IMR-90 (cell line): ENCODE data around the gene SLC17A9. TPM values are rescaled to one million over a fixed set of nuclear protein-coding genes. Genes with fewer than 3 reads are reported as not detected.

Experiments
- ATAC-seq: fragments of 200-7000 bp; cut with Tn5 transposase; 2 replicates; pipeline ENCODE4 v1.9.1; 2020; ENCODE audit warnings: low read depth, mild to moderate bottlenecking, moderate library complexity
- BruUV-seq: library from RNA; stranded (reverse); fragments of 400-500 nt; replicated peaks from 2 replicates; lab custom pipeline; 2021; lab: Mats Ljungman, UMichigan
- CTCF ChIA-PET: fragments of 300-600 bp; formaldehyde crosslinking; extraction: SDS; loops from one replicate; lab custom pipeline; 2021; ENCODE audit warnings: antibody characterized with exemption; lab: Yijun Ruan, JAX
- POLR2A ChIA-PET: fragments of 300-600 bp; sonication (Branson Sonifier 250); formaldehyde crosslinking; loops from one replicate; lab custom pipeline; 2022; ENCODE audit warnings: antibody characterized with exemption; ENCODE audit not compliant: unreplicated experiment; lab: Charles Lee
- DNase-seq: peaks from one replicate; pipeline ENCODE4 v3.0.0; 2013
- H2AFZ ChIP-seq: replicated peaks from 2 replicates; pipeline ENCODE3; 2013; ENCODE audit warnings: low read length, mild to moderate bottlenecking; ENCODE audit not compliant: poor library complexity
- H2AK5ac ChIP-seq: 2 replicates; pipeline ENCODE4 v1.6.1; 2013; ENCODE audit warnings: low read depth, low read length, inconsistent platforms
- H2AK9ac ChIP-seq: replicated peaks from 2 replicates; pipeline ENCODE3; 2013; ENCODE audit warnings: mild to moderate bottlenecking, low read depth, low read length, moderate library complexity; ENCODE audit not compliant: poor library complexity
- H2BK120ac ChIP-seq: 2 replicates; pipeline ENCODE4 v1.6.1; 2013; ENCODE audit warnings: low read depth, low read length, inconsistent platforms
- H2BK15ac ChIP-seq: 3 replicates; pipeline ENCODE4 v1.6.1; 2013; ENCODE audit warnings: low read depth, low read length, inconsistent platforms
- H2BK20ac ChIP-seq: 2 replicates; pipeline ENCODE4 v1.6.1; 2013; ENCODE audit warnings: low read depth, mild to moderate bottlenecking, inconsistent platforms, low read length, moderate library complexity
- H2BK5ac ChIP-seq: 2 replicates; pipeline ENCODE4 v1.6.1; 2013; ENCODE audit warnings: mild to moderate bottlenecking, low read depth, low read length, inconsistent platforms; ENCODE audit not compliant: poor library complexity, severe bottlenecking
- H3K14ac ChIP-seq: replicated peaks from 2 replicates; pipeline ENCODE4 v1.6.1; 2013; ENCODE audit warnings: low read depth, low read length, inconsistent platforms
- H3K18ac ChIP-seq: 2 replicates; pipeline ENCODE4 v1.6.1; 2013; ENCODE audit warnings: low read depth, low read length, control low read depth
- H3K23ac ChIP-seq: 2 replicates; pipeline ENCODE4 v1.6.1; 2013; ENCODE audit warnings: low read depth, low read length, inconsistent platforms
- H3K27ac ChIP-seq: 2 replicates; pipeline ENCODE4 v1.5.1; 2013; ENCODE audit warnings: mild to moderate bottlenecking, control low read depth, low read length; ENCODE audit not compliant: insufficient read depth
- H3K27me3 ChIP-seq: 2 replicates; pipeline ENCODE4 v1.6.1; 2013; ENCODE audit warnings: low read length; ENCODE audit not compliant: control insufficient read depth, insufficient read depth
- H3K36me3 ChIP-seq: 2 replicates; pipeline ENCODE4 v1.6.1; 2013; ENCODE audit warnings: low read length, mixed read lengths; ENCODE audit not compliant: control insufficient read depth, insufficient read depth
- H3K4ac ChIP-seq: 2 replicates; pipeline ENCODE4 v1.6.1; 2013; ENCODE audit warnings: low read depth, low read length, inconsistent platforms
- H3K4me1 ChIP-seq: 2 replicates; pipeline ENCODE4 v1.6.1; 2013; ENCODE audit warnings: low read length, mixed read lengths; ENCODE audit not compliant: control insufficient read depth, insufficient read depth
- H3K4me2 ChIP-seq: 2 replicates; pipeline ENCODE4 v1.6.1; 2013; ENCODE audit warnings: low read depth, mild to moderate bottlenecking, control low read depth, low read length, moderate library complexity
- H3K4me3 ChIP-seq: 2 replicates; pipeline ENCODE4 v1.5.1; 2013; ENCODE audit warnings: low read depth, mild to moderate bottlenecking, control low read depth, low read length, moderate library complexity; ENCODE audit not compliant: insufficient read depth
- H3K56ac ChIP-seq: 2 replicates; pipeline ENCODE4 v1.6.1; 2013; ENCODE audit warnings: low read length, inconsistent platforms; ENCODE audit not compliant: insufficient read depth; ENCODE audit errors: extremely low read depth
- H3K79me1 ChIP-seq, 2 experiments: 2 replicates each; pipeline ENCODE4 v1.6.1; 2013; ENCODE audit warnings: low read length in 2 of 2, inconsistent platforms in 1 of 2, low read depth in 1 of 2
- H3K9ac ChIP-seq: 2 replicates; pipeline ENCODE4 v1.6.1; 2013; ENCODE audit warnings: low read depth, low read length, control low read depth
- H3K9me1 ChIP-seq: 2 replicates; pipeline ENCODE4 v1.6.1; 2013; ENCODE audit warnings: low read length, inconsistent platforms; ENCODE audit not compliant: insufficient read depth
- H3K9me3 ChIP-seq: 2 replicates; pipeline ENCODE4 v1.6.1; 2013; ENCODE audit warnings: low read length; ENCODE audit not compliant: control insufficient read depth, insufficient read depth
- H4K20me1 ChIP-seq: 2 replicates; pipeline ENCODE4 v1.6.1; 2013; ENCODE audit warnings: low read length, inconsistent platforms; ENCODE audit not compliant: insufficient read depth
- H4K5ac ChIP-seq: 2 replicates; pipeline ENCODE4 v1.6.1; 2013; ENCODE audit warnings: mild to moderate bottlenecking, low read depth, low read length, control low read depth
- H4K8ac ChIP-seq, 2 experiments: 2 replicates each; pipeline ENCODE4 v1.6.1; 2013; ENCODE audit warnings: low read depth in 2 of 2, low read length in 2 of 2, control low read depth in 1 of 2, inconsistent platforms in 1 of 2
- H4K91ac ChIP-seq: 2 replicates; pipeline ENCODE4 v1.6.1; 2013; ENCODE audit warnings: low read depth, low read length, inconsistent platforms; ENCODE audit not compliant: insufficient read depth
- MAZ ChIP-seq: IDR thresholded peaks from 2 replicates; pipeline ENCODE4 v1.6.1; 2012; ENCODE audit warnings: low read depth, mild to moderate bottlenecking, low read length, improper control_type of control experiment, moderate library complexity, borderline replicate concordance
- WGBS, 2 experiments: methylation state at CpG; one replicate each; pipeline versions ENCODE4 v1.1.5 to v1.1.7; 2013; ENCODE audit warnings: missing lambda C conversion rate in 2 of 2; ENCODE audit not compliant: insufficient read length in 1 of 2; ENCODE audit errors: extremely low coverage in 2 of 2; 5-methylcytosine and 5-hydroxymethylcytosine counted together
- dilution Hi-C: fragments of 300-500 bp; cut with HindIII; formaldehyde crosslinking; loops from one replicate; pipeline ENCODE4 v1.14.3; 2018; ENCODE audit warnings: low sequenced_read_pairs; ENCODE audit not compliant: unreplicated experiment
- in situ Hi-C: fragments of 300-500 bp; cut with MboI; formaldehyde crosslinking; loops from 3 replicates; pipeline ENCODE4 v1.14.3; 2019; ENCODE audit warnings: low sequenced_read_pairs, inconsistent platforms, mixed read lengths
- intact Hi-C: fragments of 100-400 bp; cut with micrococcal nuclease; formaldehyde crosslinking; loops from 2 replicates; pipeline ENCODE4 v1.10.0; 2022
- polyA plus RNA-seq, 3 experiments: library from polyadenylated mRNA; depleted of rRNA; stranded (reverse); fragments of >200 nt; gene quantifications; 2 replicates each; pipeline ENCODE4 v1.2.3, GENCODE V29; 2012; ENCODE audit warnings: low replicate concordance in 1 of 3
- total RNA-seq: library from RNA; depleted of rRNA; stranded (reverse); fragments of >200 nt; gene quantifications from 2 replicates; pipeline ENCODE4 v1.2.3, GENCODE V29; 2012
- TF ChIP-seq, protein P1 (sequence below): conservative IDR thresholded peaks from 2 replicates; pipeline ENCODE4 v1.5.1; 2012; ENCODE audit warnings: mild to moderate bottlenecking, low read depth, low read length, improper control_type of control experiment

SLC17A9 gene
- total and polyA plus RNA-seq, 2 of the 4 experiments (the other 2 are of a cell fraction) = 2.2 to 14.4 TPM

DNA sequence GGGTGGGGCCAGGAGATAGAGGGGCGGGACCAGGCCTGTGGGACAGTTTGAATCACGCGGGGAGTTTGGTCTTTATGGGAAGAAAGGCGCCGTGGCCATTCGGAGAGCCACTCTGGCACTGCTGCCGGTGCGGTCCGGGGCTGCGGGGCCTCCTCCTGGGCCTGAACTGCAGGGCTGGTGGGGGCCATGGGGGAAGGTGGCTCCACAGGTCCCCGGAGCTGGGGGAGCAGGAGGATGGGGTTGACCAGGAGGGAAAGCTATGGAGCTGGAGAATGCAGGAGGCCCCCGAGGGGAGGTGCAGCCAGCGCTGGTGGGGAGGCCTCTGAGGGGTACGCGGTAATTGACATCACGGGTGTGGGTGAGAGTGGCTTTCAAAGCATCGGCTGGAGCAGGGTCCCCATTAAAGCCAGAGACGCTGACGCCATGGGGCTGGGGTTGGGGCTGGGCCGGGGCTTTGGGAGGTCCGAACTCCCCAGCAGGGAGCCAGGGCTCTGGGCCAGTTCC lies 56.1 kb downstream of the SLC17A9 start:
- Histone ChIP-seq H3K4me1 (no peaks in the 10 kb centered on the region), H3K18ac (no peak overlapping the region), H3K9me3 (peaks cover 8% of the 10 kb centered on the region), H3K27ac (no peak overlapping the region), H3K79me1 (no peaks in the 10 kb centered on the region), H3K4ac (no peak overlapping the region), H3K23ac (no peak overlapping the region), H2BK120ac (no peak overlapping the region), H3K14ac (no peak overlapping the region), H3K27me3 (peaks cover 82% of the 10 kb centered on the region), H4K20me1 (0 out of 2 replicates have a peak, but pooled peaks cover 4% of the 10 kb centered on the region), H3K36me3 (no peaks in the 10 kb centered on the region), H3K4me2 (peak overlapping the region; percentile 27; the same call in 1 of the 2 replicates), H2AFZ (peak overlapping the region; percentile 47), H2AK5ac (no peak overlapping the region), H4K91ac (no peak overlapping the region), H4K8ac (no peak overlapping the region), H3K56ac (no peak overlapping the region), H4K5ac (no peak overlapping the region), H3K9ac (no peak overlapping the region), H3K9me1 (no peaks in the 10 kb centered on the region), H3K4me3 (no peak overlapping the region), H2AK9ac (no peak overlapping the region), H2BK15ac (no peak overlapping the region), H2BK20ac (no peak overlapping the region), H2BK5ac (no peak overlapping the region)
- intact Hi-C loops (loop anchor here (1.0 to 5.0 kb wide), 4 partner anchors 36 to 201 kb away; no protein-coding TSS in a partner anchor), dilution Hi-C loops (no loop called here), in situ Hi-C loops (loop anchor here (25.0 kb wide), 1 partner anchor 321 kb away; no protein-coding TSS in a partner anchor)
- ChIA-PET CTCF (interaction anchor here (1.0 to 1.9 kb wide), 3 partner anchors 36 to 140 kb away, joined by 3 to 12 read pairs (median 3); no protein-coding TSS in a partner anchor), POLR2A (no interaction called here)
- no TSS peak for BruUV-seq
- ATAC-seq (peak; percentile 35; the same call in 1 of the 2 replicates), DNase-seq (no peak)
- 5% methylated on average over 10 of the region's 21 CpGs; no CpG with 5 or more reads in 1 of the 2 experiments for WGBS, 2 experiments
- TF ChIP-seq, protein P1, sequence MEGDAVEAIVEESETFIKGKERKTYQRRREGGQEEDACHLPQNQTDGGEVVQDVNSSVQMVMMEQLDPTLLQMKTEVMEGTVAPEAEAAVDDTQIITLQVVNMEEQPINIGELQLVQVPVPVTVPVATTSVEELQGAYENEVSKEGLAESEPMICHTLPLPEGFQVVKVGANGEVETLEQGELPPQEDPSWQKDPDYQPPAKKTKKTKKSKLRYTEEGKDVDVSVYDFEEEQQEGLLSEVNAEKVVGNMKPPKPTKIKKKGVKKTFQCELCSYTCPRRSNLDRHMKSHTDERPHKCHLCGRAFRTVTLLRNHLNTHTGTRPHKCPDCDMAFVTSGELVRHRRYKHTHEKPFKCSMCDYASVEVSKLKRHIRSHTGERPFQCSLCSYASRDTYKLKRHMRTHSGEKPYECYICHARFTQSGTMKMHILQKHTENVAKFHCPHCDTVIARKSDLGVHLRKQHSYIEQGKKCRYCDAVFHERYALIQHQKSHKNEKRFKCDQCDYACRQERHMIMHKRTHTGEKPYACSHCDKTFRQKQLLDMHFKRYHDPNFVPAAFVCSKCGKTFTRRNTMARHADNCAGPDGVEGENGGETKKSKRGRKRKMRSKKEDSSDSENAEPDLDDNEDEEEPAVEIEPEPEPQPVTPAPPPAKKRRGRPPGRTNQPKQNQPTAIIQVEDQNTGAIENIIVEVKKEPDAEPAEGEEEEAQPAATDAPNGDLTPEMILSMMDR = no peak
- TF ChIP-seq MAZ = no peak
